ENCODE measurements around the gene NUDCD2. TPM values are rescaled to one million over a fixed set of nuclear protein-coding genes. Genes with fewer than 3 reads are reported as not detected.

NUDCD2 gene
- total and polyA plus RNA-seq, 2 donors from 2014 or later = 23.1 to 24.3 TPM

DNA sequence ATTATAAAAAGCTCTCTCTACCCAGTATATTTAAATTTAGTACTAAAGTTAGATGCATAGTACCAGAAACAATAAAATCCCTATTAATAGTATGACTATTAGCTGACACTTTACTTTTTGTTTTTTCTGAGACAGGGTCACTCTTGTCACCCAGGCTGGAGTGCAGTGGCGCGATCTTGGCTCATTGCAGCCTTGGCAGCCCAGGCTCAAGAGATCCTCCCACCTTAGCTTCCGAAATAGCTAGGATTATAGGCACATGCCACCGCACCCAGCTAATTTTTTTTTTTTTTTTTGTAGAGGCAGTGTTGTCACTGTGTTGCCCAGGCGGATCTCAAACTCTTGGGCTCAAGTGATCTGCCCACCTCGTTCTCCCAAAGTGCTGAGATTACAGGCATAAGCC lies 14.6 kb downstream of the NUDCD2 start:
- Histone ChIP-seq H3K9me3 (ENCODE audit: control insufficient read depth in 2 of 3, insufficient read depth in 1 of 3, low read length in 3 of 3) (no peaks in the 10 kb centered on the region), H3K9ac (ENCODE audit: low read length in 3 of 3) (no peak overlapping the region), H3K4me3 (ENCODE audit: low read length in 3 of 3) (no peak overlapping the region), H3K4me1 (ENCODE audit: control insufficient read depth in 2 of 3, insufficient read depth in 2 of 3, low read depth in 1 of 3, low read length in 3 of 3) (peaks cover 0 to 5% (median 0%) of the 10 kb centered on the region in 3 donors), H3K27ac (ENCODE audit: low read depth in 2 of 2, low read length in 2 of 2) (no peak overlapping the region), H3K36me3 (ENCODE audit: control insufficient read depth in 2 of 3, insufficient read depth in 3 of 3, low read length in 3 of 3) (peaks cover 19 to 68% (median 22%) of the 10 kb centered on the region in 3 donors), H3K27me3 (ENCODE audit: control insufficient read depth, insufficient read depth, low read length) (no peaks in the 10 kb centered on the region)
- intact Hi-C loops (cut with DNase I) = no loop called here
- TF ChIP-seq, protein P1, sequence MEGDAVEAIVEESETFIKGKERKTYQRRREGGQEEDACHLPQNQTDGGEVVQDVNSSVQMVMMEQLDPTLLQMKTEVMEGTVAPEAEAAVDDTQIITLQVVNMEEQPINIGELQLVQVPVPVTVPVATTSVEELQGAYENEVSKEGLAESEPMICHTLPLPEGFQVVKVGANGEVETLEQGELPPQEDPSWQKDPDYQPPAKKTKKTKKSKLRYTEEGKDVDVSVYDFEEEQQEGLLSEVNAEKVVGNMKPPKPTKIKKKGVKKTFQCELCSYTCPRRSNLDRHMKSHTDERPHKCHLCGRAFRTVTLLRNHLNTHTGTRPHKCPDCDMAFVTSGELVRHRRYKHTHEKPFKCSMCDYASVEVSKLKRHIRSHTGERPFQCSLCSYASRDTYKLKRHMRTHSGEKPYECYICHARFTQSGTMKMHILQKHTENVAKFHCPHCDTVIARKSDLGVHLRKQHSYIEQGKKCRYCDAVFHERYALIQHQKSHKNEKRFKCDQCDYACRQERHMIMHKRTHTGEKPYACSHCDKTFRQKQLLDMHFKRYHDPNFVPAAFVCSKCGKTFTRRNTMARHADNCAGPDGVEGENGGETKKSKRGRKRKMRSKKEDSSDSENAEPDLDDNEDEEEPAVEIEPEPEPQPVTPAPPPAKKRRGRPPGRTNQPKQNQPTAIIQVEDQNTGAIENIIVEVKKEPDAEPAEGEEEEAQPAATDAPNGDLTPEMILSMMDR (IDR thresholded peaks at IDR 0.05; ENCODE audit: borderline replicate concordance, extremely low read depth, insufficient read depth) = no peak
- DNase-seq = no peak
- no peak for FAIRE-seq

DNA sequence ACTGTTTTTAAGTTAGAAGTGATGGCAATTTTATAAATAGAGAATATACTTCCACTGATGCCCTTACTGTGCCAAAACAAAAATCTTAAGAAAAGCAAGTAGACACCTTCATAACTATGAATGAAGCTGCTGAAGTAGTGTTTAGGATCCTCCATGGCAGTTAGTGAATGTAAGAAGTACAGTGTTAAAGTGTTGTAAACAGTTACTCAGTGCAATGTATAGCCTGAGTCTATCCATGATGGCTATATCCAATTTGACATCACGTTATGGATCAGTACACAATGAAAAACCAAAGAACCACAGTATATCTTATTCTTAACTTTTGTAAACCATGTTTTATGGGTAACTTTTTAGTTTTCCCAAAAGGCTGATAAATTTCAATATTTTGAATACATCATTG lies 15.4 kb downstream of the NUDCD2 start:
- FAIRE-seq (no peak), DNase-seq (no peak)
- Histone ChIP-seq H3K36me3 (ENCODE audit: control insufficient read depth in 2 of 3, insufficient read depth in 3 of 3, low read length in 3 of 3) (peaks cover 19 to 68% (median 22%) of the 10 kb centered on the region in 3 donors), H3K27me3 (ENCODE audit: control insufficient read depth, insufficient read depth, low read length) (no peaks in the 10 kb centered on the region), H3K9ac (ENCODE audit: low read length in 3 of 3) (no peak overlapping the region), H3K27ac (ENCODE audit: low read depth in 2 of 2, low read length in 2 of 2) (no peak overlapping the region), H3K4me3 (ENCODE audit: low read length in 3 of 3) (no peak overlapping the region), H3K9me3 (ENCODE audit: control insufficient read depth in 2 of 3, insufficient read depth in 1 of 3, low read length in 3 of 3) (no peaks in the 10 kb centered on the region), H3K4me1 (ENCODE audit: control insufficient read depth in 2 of 3, insufficient read depth in 2 of 3, low read depth in 1 of 3, low read length in 3 of 3) (peaks cover 0 to 13% (median 4%) of the 10 kb centered on the region in 3 donors)
- intact Hi-C loops (cut with DNase I) = no loop called here
- TF ChIP-seq, protein P1 (IDR thresholded peaks at IDR 0.05; ENCODE audit: borderline replicate concordance, extremely low read depth, insufficient read depth) = no peak

DNA sequence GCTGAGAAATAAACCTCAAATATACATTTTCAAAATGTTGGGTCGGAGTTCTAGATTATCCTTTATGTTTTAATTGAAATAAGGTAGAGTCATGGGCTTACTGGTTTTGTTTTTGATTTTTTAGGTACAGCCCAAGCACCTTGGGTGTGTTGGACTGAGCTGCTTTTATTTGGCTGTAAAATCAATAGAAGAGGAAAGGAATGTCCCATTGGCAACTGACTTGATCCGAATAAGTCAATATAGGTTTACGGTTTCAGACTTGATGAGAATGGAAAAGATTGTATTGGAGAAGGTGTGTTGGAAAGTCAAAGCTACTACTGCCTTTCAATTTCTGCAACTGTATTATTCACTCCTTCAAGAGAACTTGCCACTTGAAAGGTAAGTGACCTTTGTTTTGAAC lies 18.9 kb downstream of the NUDCD2 start:
- no peak overlapping the region for H3K27ac ChIP-seq (ENCODE audit: low read depth in 2 of 2, low read length in 2 of 2)
- no peaks in the 10 kb centered on the region for H3K27me3 ChIP-seq (ENCODE audit: control insufficient read depth, insufficient read depth, low read length)
- FAIRE-seq (no peak), DNase-seq (no peak)
- peaks cover 11 to 49% (median 18%) of the 10 kb centered on the region in 3 donors for H3K36me3 ChIP-seq (ENCODE audit: control insufficient read depth in 2 of 3, insufficient read depth in 3 of 3, low read length in 3 of 3)
- H3K4me1 ChIP-seq (ENCODE audit: control insufficient read depth in 2 of 3, insufficient read depth in 2 of 3, low read depth in 1 of 3, low read length in 3 of 3) = peaks cover 0 to 16% (median 8%) of the 10 kb centered on the region in 3 donors
- H3K9me3 ChIP-seq (ENCODE audit: control insufficient read depth in 2 of 3, insufficient read depth in 1 of 3, low read length in 3 of 3) = no peaks in the 10 kb centered on the region
- intact Hi-C loops (cut with DNase I) = no loop called here
- TF ChIP-seq, protein P1 (IDR thresholded peaks at IDR 0.05; ENCODE audit: borderline replicate concordance, extremely low read depth, insufficient read depth) = no peak
- H3K4me3 ChIP-seq (ENCODE audit: low read length in 3 of 3) = no peak overlapping the region
- no peak overlapping the region for H3K9ac ChIP-seq (ENCODE audit: low read length in 3 of 3)

DNA sequence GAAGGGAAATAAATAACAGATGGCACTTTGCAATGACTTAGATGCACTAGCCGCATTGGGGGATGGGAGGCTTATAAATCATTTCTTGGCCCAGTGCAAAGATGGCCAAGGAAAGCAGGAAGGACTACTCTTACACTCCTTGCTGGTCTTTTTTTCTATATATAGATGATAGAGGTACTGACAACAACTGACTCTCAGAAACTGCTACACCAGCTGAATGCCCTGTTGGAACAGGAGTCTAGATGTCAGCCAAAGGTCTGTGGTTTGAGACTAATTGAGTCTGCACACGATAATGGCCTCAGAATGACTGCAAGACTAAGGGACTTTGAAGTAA lies 20.8 kb downstream of the NUDCD2 start:
- Histone ChIP-seq H3K4me3 (ENCODE audit: low read length in 3 of 3) (peak overlapping the region in 2 of 3 donors; percentile 71 to 86), H3K9me3 (ENCODE audit: control insufficient read depth in 2 of 3, insufficient read depth in 1 of 3, low read length in 3 of 3) (no peaks in the 10 kb centered on the region), H3K9ac (ENCODE audit: low read length in 3 of 3) (no peak overlapping the region), H3K27ac (ENCODE audit: low read depth in 2 of 2, low read length in 2 of 2) (no peak overlapping the region), H3K4me1 (ENCODE audit: control insufficient read depth in 2 of 3, insufficient read depth in 2 of 3, low read depth in 1 of 3, low read length in 3 of 3) (peaks cover 0 to 16% (median 12%) of the 10 kb centered on the region in 3 donors), H3K27me3 (ENCODE audit: control insufficient read depth, insufficient read depth, low read length) (no peaks in the 10 kb centered on the region), H3K36me3 (ENCODE audit: control insufficient read depth in 2 of 3, insufficient read depth in 3 of 3, low read length in 3 of 3) (peaks cover 8 to 30% (median 15%) of the 10 kb centered on the region in 3 donors)
- DNase-seq (peak in 1 of 5 donors; percentile 34), FAIRE-seq (no peak)
- TF ChIP-seq, protein P1 (IDR thresholded peaks at IDR 0.05; ENCODE audit: borderline replicate concordance, extremely low read depth, insufficient read depth) = no peak
- intact Hi-C loops (cut with DNase I) = no loop called here
